Brain microvascular endothelial cell (primary cell): ENCODE data around the gene DEXI.

Source experiments
- DNase-seq: peaks from one replicate; pipeline ENCODE4 v3.0.0-alpha.2; 2020
- H3K27ac ChIP-seq: fragments of 250-450 bp; sonication (Bioruptor Pico); 2 replicates; pipeline ENCODE4 v1.5.1; 2020; ENCODE audit warnings: mild to moderate bottlenecking, moderate library complexity
- H3K27me3 ChIP-seq: fragments of 250-450 bp; sonication (Bioruptor Pico); replicated peaks from 2 replicates; pipeline ENCODE4 v1.5.1; 2020; ENCODE audit warnings: mild to moderate bottlenecking
- H3K36me3 ChIP-seq: fragments of 250-450 bp; sonication (Bioruptor Pico); replicated peaks from 2 replicates; pipeline ENCODE4 v1.5.1; 2020; ENCODE audit warnings: mild to moderate bottlenecking
- H3K4me3 ChIP-seq: 2 replicates; pipeline ENCODE4 v1.5.1; 2011; ENCODE audit warnings: low read depth, mild to moderate bottlenecking, control low read depth, low read length, moderate library complexity
- CTCF ChIP-seq: IDR thresholded peaks from 2 replicates; pipeline ENCODE4 v1.5.1; 2011; ENCODE audit warnings: low read depth, mild to moderate bottlenecking, moderate library complexity, low read length, control low read depth, inconsistent platforms; ENCODE audit errors: missing control alignments
- in situ Hi-C: cut with HindIII; loops from 2 replicates; pipeline ENCODE4 v1.10.0; 2017; ENCODE audit warnings: low sequenced_read_pairs, low pct_ligation_motif_present

Gene DEXI

GRCh38 chr16:10892782-10893318 lies 49.4 kb downstream of the DEXI start:
- in situ Hi-C loops: no loop called here
- no peaks in the 10 kb centered on the region for H3K36me3 ChIP-seq
- H3K4me3 ChIP-seq: no peak overlapping the region
- DNase-seq: no peak
- H3K27ac ChIP-seq: no peak overlapping the region
- no peak for TF ChIP-seq CTCF
- no peaks in the 10 kb centered on the region for H3K27me3 ChIP-seq

- in situ Hi-C loops: no loop called here
- Histone ChIP-seq H3K36me3 (no peaks in the 10 kb centered on the region), H3K27me3 (no peaks in the 10 kb centered on the region), H3K27ac (no peak overlapping the region), H3K4me3 (no peak overlapping the region)
- TF ChIP-seq CTCF: no peak
- no peak for DNase-seq
Measured at GRCh38 chr16:10889855-10890254, 52.4 kb downstream of the DEXI start.

DNA sequence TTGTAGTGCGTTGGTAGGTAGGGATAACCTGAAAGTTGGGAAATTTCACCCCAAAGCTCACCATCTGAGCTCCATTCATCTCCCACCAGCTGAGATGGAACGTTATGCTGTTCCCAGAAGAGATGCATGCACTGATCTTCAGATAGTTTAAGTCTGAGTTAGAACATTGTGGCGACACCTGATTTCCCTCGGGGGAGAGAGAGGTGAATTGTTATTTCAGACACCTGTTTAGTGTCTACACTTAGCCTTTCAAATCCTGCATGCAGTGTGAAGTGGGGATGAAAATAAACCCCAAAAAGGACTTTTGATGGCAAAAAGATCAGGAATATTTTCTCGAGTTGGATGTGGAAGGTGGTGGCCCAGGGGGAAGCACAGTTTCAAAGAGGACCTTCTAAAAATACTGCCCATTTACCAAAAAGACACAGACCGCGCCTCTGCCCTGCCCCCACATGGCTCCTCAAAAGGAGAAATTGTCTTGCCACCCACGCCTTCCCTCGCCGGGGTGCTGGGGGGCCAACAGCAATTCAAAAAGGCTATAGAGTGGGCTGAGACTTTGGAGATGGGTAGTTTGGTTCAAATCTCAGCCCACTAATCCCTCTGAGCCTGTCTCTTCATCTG lies 53.8 kb downstream of the DEXI start:
- no peak overlapping the region for H3K4me3 ChIP-seq

DNA sequence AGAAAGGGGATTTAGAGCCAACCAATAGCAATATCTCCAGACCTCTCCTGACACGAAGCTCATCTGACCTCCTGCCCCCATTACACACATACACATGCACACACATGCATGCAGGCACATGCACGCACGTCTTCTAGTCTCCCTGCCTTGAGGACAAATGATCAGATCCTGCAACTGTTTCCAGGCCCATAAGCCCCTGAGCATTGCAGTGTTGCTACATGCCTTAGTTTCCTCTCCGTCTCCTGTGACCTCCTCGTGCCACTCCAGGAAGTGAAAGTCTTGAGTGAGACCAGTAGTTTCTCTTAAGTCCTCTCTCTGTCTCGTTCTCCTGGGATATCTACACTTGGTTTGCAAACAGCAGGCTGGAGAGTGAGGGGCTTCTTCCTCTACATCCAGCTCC lies 57.0 kb downstream of the DEXI start:
- no peak overlapping the region for H3K4me3 ChIP-seq
- no peak for DNase-seq
- H3K27ac ChIP-seq: no peak overlapping the region
- peaks cover 3% of the 10 kb centered on the region for H3K27me3 ChIP-seq
- no peaks in the 10 kb centered on the region for H3K36me3 ChIP-seq
- in situ Hi-C loops: no loop called here
- no peak for TF ChIP-seq CTCF

More for the DNA sequence above, 53.8 kb downstream of the DEXI start:
- H3K27ac ChIP-seq: no peak overlapping the region
- H3K27me3 ChIP-seq: no peaks in the 10 kb centered on the region
- H3K36me3 ChIP-seq: no peaks in the 10 kb centered on the region
- no peak for TF ChIP-seq CTCF
- DNase-seq: no peak
- in situ Hi-C loops: no loop called here

DNA sequence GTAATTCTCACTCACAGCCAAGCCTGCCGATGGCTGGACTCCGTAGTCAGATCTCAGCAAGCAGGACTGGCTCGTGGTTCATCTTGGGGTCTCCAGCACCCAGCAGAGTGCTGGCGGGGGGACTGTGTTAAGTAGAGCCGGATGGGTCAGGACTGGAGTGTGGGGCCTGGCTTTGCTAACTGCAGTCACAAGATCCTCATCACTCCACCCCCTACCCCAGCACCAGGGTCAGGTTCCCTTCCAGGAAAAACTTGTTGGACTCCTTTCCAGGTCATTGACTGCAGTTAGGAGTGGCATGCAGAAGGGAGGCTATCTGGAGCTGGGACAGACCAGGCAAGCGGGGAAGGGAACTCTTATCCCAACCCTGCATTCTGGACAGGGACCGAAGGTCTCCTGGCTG lies 59.3 kb downstream of the DEXI start:
- in situ Hi-C loops: no loop called here
- Histone ChIP-seq H3K27me3 (peaks cover 22% of the 10 kb centered on the region), H3K36me3 (no peaks in the 10 kb centered on the region), H3K27ac (no peak overlapping the region), H3K4me3 (no peak overlapping the region)
- no peak for TF ChIP-seq CTCF
- DNase-seq: no peak
